Measurements from ENCODE around the gene MARF1. TPM values are rescaled to one million over a fixed set of nuclear protein-coding genes. Genes with fewer than 3 reads are reported as not detected.
A peak's percentile ranks its signal among the peaks of the same experiment; 100 is the strongest.
"Not testable (repeated sequence)": the region's sequence is repeated elsewhere in the genome, so short reads cannot be mapped to it uniquely, and the experiment has no call there.

The MARF1 gene
- total RNA-seq, 1 donor from 2014 or later, result 52.7 TPM

GRCh38 chr16:15650019-15650697 lies 7.2 kb upstream of the MARF1 start, which contains the start of gene NDE1:
Gene NDE1, plus strand, starts transcription at chr16:15650245. Its CDS starts 14,534 bp downstream, at chr16:15664779.
- Mint-ChIP-seq H3K4me3 (peak within 1 kb of the TSS; percentile 98), H3K4me1 (peaks cover 22% of the 10 kb centered on the region), H3K27me3 (ENCODE audit: low read depth) (no peaks in the 10 kb centered on the region), H3K27ac (ENCODE audit: unreplicated experiment) (peak within 1 kb of the TSS; percentile 98), H3K9me3 (no peaks in the 10 kb centered on the region), H3K36me3 (ENCODE audit: low read depth) (no peaks in the 10 kb centered on the region)
- TF ChIP-seq CTCF (conservative IDR thresholded peaks at IDR 0.05), result no peak
- DNase-seq (ENCODE audit: low read depth, low spot score), result peak; percentile 86

- no peak for DNase-seq (ENCODE audit: low read depth, low spot score)
- no peak for TF ChIP-seq CTCF (conservative IDR thresholded peaks at IDR 0.05)
- peaks cover 22% of the 10 kb centered on the region for H3K4me1 Mint-ChIP-seq
- H3K9me3 Mint-ChIP-seq, result no peaks in the 10 kb centered on the region
- H3K4me3 Mint-ChIP-seq, result peak overlapping the region; percentile 87
- no peaks in the 10 kb centered on the region for H3K27me3 Mint-ChIP-seq (ENCODE audit: low read depth)
- no peak overlapping the region for H3K27ac Mint-ChIP-seq (ENCODE audit: unreplicated experiment)
- H3K36me3 Mint-ChIP-seq (ENCODE audit: low read depth), result no peaks in the 10 kb centered on the region
Measured at GRCh38 chr16:15649727-15650018, 6.7 kb upstream of the MARF1 start.

GRCh38 chr16:15649311-15649710 lies 6.4 kb upstream of the MARF1 start:
- peak overlapping the region; percentile 87 for H3K4me3 Mint-ChIP-seq
- DNase-seq (ENCODE audit: low read depth, low spot score); H3K27ac Mint-ChIP-seq (ENCODE audit: unreplicated experiment); H3K27me3 Mint-ChIP-seq (ENCODE audit: low read depth); H3K36me3 Mint-ChIP-seq (ENCODE audit: low read depth); H3K9me3 Mint-ChIP-seq: not testable (repeated sequence)
- peaks cover 22% of the 10 kb centered on the region for H3K4me1 Mint-ChIP-seq

DNA sequence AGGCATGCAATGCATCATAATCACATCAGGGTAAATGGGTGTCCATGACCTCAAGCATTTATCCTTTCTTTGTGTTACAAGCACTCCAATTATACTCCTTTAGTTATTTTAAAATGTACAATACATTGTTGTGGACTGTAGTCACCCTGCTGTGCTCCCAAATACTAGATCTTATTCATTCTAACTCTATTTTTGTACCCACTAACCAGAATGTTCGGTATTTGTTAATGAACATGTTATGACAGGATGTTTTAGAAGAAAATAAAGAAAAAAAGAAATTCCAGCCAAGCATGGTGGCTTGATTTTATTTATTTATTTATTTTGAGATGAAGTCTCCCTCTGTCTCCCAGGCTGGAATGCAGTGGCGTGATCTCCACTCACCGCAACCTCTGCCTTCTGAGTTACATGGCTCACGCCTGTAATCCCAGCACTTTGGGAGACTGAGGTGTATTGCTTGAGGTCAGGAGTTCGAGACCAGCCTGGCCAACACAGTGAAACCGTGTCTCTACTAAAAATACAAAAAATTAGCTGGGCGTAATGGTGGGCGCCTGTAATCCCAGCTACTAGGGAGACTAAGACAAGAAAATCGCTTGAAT lies 5.3 kb upstream of the MARF1 start:
- no peaks in the 10 kb centered on the region for H3K9me3 Mint-ChIP-seq
- H3K27ac Mint-ChIP-seq (ENCODE audit: unreplicated experiment), result no peak overlapping the region
- no peak for DNase-seq (ENCODE audit: low read depth, low spot score)
- H3K4me3 Mint-ChIP-seq, result no peak overlapping the region
- H3K4me1 Mint-ChIP-seq, result peaks cover 26% of the 10 kb centered on the region
- no peak for TF ChIP-seq CTCF (conservative IDR thresholded peaks at IDR 0.05)
- no peaks in the 10 kb centered on the region for H3K27me3 Mint-ChIP-seq (ENCODE audit: low read depth)
- H3K36me3 Mint-ChIP-seq (ENCODE audit: low read depth), result no peaks in the 10 kb centered on the region

DNA sequence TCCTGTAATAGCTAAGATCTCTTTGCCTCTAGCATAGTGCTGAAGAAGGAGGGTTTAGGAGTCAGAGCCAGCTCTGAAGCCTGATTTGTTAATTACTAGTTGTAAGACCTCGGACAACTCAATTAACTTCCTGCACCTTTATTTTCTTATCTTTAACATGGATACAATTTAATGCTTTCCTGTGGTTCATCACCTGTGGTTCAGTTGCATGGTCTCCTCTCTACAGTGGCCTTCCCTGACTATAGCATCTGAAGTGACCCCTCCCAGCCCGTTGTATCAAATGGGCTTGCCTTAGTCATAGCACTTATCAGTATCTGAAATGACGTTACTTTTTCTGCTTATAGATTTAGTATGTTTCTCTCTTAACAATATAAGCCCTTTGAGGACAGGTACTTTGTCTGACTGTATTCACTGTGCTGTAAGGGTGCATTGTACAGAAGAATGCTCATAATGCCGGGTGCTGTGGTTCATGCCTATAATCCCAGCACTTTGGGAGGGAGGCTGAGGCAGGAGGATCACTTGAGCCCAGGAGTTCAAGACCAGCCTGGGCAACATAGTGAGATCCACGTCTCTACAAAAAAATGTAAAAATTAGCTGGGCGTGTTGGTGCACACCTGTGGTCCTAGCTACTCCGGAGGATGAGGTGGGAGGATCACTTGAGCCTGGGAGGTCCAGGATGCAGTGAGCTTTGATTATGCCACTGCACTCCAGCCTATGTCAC lies 4.5 kb upstream of the MARF1 start:
- no peaks in the 10 kb centered on the region for H3K27me3 Mint-ChIP-seq (ENCODE audit: low read depth)
- no peak for DNase-seq (ENCODE audit: low read depth, low spot score)
- no peaks in the 10 kb centered on the region for H3K36me3 Mint-ChIP-seq (ENCODE audit: low read depth)
- H3K4me1 Mint-ChIP-seq, result peaks cover 21% of the 10 kb centered on the region
- no peaks in the 10 kb centered on the region for H3K9me3 Mint-ChIP-seq
- peak overlapping the region; percentile 20 for H3K27ac Mint-ChIP-seq (ENCODE audit: unreplicated experiment)
- H3K4me3 Mint-ChIP-seq, result peak overlapping the region; percentile 57
- no peak for TF ChIP-seq CTCF (conservative IDR thresholded peaks at IDR 0.05)

DNA sequence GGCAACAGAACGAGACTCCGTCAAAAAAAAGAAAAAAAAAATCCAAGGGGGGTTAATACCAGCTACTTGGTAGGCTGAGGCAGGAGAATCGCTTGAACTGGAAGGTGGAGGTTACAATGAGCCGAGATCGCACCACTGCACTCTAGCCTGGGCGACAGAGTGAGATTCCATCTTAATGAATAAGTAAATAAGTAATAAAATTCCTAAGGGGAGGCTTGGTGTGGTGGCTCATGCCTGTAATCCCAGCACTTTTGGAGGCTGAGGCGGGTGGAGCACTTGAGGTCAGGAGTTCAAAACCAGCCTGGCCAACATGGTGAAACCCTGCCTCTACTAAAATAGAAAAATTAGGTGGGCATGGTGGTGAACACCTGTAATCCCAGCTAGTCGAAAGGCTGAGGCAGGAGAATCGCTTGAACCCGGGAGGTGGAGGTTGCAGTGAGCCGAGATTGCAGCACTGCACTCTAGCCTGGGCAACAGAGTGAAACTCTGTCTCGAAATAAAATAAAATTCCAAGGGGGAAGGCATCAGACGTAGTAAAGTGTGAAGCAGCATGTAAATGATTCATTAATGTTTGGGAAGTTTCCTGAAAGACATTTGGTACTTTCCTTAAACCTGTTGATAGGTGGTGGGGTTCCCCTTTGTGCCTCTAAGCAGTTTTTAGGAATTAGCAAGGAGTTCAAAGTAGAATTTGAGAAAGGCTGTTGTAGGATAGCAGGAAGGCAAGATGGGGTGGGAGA lies 3.8 kb upstream of the MARF1 start:
- H3K9me3 Mint-ChIP-seq; DNase-seq (ENCODE audit: low read depth, low spot score); H3K27me3 Mint-ChIP-seq (ENCODE audit: low read depth); H3K36me3 Mint-ChIP-seq (ENCODE audit: low read depth): not testable (repeated sequence)
- Mint-ChIP-seq H3K27ac (ENCODE audit: unreplicated experiment) (peak overlapping the region; percentile 20), H3K4me1 (peaks cover 27% of the 10 kb centered on the region), H3K4me3 (peak overlapping the region; percentile 57)

- H3K27me3 Mint-ChIP-seq (ENCODE audit: low read depth); DNase-seq (ENCODE audit: low read depth, low spot score); H3K36me3 Mint-ChIP-seq (ENCODE audit: low read depth); H3K9me3 Mint-ChIP-seq; H3K27ac Mint-ChIP-seq (ENCODE audit: unreplicated experiment): not testable (repeated sequence)
- peaks cover 24% of the 10 kb centered on the region for H3K4me1 Mint-ChIP-seq
- H3K4me3 Mint-ChIP-seq, result peak overlapping the region; percentile 92
Measured at GRCh38 chr16:15644962-15645465, 2.1 kb upstream of the MARF1 start.
